ENCODE results near the gene CTSH.
"Not testable (repeated sequence)": the region's sequence is repeated elsewhere in the genome, so short reads cannot be mapped to it uniquely, and the experiment has no call there.

CTSH gene

GRCh38 chr15:78921940-78922339 lies 22.9 kb downstream of the CTSH start:
- no peak for DNase-seq

- DNase-seq, result no peak
Measured at GRCh38 chr15:78921517-78921916, 23.3 kb downstream of the CTSH start.

DNA sequence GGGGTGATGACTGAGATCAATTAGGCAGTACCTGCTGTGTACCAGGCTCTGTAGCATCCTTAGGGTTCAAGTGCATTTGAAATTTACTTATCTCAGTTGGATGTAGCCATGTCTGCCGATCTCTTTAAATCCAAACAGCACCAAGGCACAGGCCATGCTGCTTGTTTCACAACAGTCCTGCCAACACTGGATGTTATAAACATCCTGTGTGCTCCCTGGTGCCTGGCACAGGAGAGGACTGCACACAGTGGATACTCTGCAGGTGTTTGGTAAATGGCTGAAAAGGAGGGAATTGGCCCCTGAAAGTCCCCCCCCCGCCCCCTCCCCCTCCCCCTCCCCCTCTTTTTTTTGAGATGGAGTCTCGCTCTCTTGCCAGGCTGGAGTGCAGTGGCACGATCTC lies 27.0 kb downstream of the CTSH start:
- no peak for DNase-seq

DNA sequence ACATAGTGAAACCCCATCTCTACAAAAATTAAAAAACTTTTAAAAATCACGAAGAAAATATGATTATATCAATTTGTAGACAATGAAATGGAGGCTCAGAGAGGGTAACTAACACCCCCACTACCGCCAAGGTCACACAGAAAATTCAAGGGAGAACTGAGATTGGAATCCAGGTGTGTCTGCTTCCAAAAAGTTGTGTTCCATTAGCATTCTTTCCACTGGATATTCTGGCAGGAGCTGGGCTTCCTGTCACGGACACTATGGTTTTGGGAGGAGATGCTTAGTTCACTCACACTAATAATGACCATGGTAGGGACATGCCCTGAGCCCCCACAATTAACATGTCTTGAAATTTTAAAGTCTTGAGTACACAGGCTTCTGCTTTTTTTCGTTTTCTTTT lies 28.8 kb downstream of the CTSH start:
- DNase-seq, result no peak

GRCh38 chr15:78915341-78916087 lies 29.3 kb downstream of the CTSH start:
- no peak for DNase-seq

DNA sequence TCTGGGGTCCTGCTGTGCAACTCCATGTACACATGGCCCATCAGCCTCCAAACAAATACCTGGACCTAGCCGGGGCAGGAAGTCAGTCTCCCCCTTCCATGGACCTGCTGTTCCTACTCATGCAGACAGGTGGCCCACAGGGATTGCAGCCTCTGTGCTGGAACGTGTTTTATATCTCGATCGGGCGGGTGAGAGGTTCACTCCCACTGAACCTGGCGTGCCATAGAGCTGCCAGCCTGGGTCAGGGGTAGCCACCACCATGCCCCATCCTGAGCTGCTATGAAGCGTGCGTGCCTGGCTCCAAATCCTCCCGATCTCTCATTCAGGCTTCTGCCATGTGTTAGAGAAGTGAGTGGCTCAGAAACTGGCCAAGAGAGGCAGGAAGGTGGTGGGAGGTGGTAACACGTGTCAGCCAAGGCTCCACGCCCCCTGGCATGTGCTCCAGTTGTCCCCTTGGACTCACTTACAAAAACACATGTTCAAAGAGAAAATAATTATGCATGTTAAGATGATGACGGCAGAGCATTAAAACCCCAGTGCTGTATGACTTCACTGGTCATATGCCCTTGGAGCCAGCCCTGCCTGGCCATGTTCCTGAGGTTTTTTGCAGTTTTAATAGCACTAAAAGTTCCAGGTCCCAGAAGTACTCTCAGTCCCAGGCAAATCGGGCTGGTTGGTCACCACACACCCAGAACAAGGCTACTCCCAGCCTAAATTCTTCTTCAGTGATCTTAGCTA lies 30.6 kb downstream of the CTSH start:
- DNase-seq, result no peak

DNA sequence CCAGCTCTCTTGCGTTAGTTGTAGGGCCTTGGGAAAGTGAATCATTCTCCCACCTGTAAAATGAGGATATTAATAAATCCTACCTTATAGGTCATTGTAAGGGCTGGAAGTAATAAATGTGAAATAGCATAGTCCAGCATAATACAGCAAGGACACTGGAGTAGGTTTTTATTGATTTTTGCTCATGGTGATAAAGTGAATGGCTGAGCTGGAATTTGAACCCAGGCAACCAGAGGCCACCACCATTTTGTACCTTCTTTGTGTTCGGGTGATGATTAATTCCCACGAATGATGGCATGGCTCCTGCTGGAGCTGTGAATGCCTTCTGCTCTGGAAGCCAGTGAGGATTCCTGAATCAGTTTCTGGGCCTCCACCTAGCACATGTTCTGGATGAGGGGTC lies 31.8 kb downstream of the CTSH start:
- DNase-seq, result no peak

- DNase-seq, result no peak
Measured at GRCh38 chr15:78912316-78912715, 32.5 kb downstream of the CTSH start.

- DNase-seq, result no peak
Measured at GRCh38 chr15:78910271-78910670, 34.6 kb downstream of the CTSH start.

GRCh38 chr15:78909791-78910228 lies 35.0 kb downstream of the CTSH start:
- peak; percentile 44 for DNase-seq

- no peak for DNase-seq
Measured at GRCh38 chr15:78909160-78909695, 35.6 kb downstream of the CTSH start.

- no peak for DNase-seq
Measured at GRCh38 chr15:78907577-78907976, 37.3 kb downstream of the CTSH start.

- DNase-seq, result peak; percentile 91
Measured at GRCh38 chr15:78906316-78906620, 38.6 kb downstream of the CTSH start.

DNA sequence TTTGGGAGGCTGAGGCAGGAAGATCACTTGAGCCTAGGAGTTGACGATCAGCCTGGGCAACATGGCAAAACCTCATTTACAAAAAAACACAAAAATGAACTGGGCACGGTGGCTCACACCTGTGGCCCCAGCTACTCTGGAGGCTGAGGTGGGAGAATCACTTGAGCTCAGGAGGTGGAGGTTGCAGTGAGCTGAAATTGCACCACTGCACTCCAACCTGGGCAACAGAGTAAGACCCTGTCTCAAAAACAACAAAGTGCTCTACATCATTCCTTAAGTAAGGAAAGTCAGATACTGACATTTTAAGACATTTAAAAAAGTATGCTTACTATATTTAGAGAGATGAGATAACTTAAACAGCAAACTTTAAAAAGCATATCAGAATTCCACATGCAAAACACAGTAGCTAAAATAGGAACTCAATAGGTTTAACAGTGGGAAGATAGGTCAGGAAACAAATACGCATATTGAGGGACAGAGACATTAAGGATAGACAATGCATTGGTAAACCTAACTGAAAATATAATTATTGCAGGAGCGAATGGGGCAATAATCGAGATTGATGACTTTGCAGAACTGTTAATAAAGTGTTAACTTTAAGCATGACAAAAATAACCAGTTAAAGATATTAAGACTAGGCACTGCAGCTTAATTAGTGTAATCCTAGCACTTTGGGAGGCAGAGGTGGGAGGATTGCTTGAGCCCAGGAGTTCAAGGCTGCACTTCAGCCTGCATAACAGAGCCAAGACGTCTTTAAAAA lies 40.1 kb downstream of the CTSH start:
- no peak for DNase-seq

GRCh38 chr15:78902281-78903032 lies 42.4 kb downstream of the CTSH start:
- not testable (repeated sequence) for DNase-seq

- DNase-seq, result not testable (repeated sequence)
Measured at GRCh38 chr15:78900819-78901533, 43.9 kb downstream of the CTSH start.

GRCh38 chr15:78898540-78898939 lies 46.3 kb downstream of the CTSH start:
- DNase-seq, result no peak

GRCh38 chr15:78895471-78895870 lies 49.4 kb downstream of the CTSH start:
- no peak for DNase-seq

- DNase-seq, result no peak
Measured at GRCh38 chr15:78893538-78893937, 51.3 kb downstream of the CTSH start.

DNA sequence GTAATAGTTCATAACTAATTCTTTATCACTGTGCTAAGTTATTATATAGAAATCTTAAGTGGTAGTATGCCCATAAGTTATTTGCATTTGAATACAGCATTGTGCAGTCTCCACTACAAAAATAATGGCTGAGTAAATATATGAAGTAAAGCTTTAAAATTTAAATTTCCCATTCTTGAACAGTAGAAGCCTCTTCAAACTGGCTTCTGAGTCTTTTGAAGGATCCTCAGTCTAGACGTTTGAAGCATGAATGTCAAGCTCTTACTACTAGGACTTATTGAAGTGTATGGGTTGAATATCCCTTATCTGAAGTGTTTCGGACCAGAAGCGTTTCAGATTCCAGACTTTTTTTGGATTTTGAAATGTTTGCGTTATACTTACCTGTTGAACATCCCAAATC lies 55.8 kb downstream of the CTSH start:
- DNase-seq, result no peak

- no peak for DNase-seq
Measured at GRCh38 chr15:78881681-78882080, 63.2 kb downstream of the CTSH start.

DNA sequence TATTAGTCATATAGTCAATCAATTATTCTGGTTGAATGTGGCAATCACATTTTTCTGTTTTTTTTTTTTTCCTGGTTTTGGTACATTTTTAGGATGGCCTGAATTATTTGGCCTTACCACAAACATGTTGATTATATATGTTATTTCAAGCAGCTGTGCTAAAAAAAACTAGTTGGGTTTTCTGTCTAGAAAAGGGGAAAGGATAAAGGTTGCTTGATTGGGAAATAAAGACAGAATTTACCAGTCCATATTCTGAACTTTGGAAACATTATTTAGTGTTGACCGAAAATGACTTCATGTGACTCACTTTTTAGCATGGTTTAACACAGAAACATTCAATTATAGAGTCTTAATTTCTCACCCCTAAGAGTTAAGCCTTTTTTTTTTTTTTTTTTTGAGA lies 64.0 kb downstream of the CTSH start:
- DNase-seq, result peak; percentile 59
